ENCODE data around the gene PPP3CA. TPM values are rescaled to one million over a fixed set of nuclear protein-coding genes. Genes with fewer than 3 reads are reported as not detected.
A peak's percentile ranks its signal among the peaks of the same experiment; 100 is the strongest.

PPP3CA gene
- total RNA-seq, 1 donor from 2014 or later: 36.5 TPM

DNA sequence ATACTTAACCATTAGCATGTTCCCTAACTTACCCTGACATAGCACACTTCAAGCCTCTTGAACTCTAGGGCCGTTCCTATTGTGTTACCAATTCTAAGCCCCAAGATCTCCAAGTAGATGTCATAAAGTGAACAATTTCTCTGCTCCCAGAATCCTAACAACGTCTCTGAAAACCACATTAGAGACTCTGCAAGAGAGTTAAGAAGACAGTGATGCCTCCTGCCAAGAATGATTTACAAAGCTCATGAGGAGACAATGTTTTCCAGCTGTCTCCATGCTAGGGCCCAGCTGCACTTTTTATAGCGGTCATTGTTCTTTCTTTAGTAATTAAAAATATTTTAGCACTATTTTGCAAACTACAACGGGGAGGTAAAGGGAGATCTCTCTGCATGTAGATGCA lies 358.4 kb downstream of the PPP3CA start:
- H3K4me1 Mint-ChIP-seq (ENCODE audit: low read depth): peaks cover 44% of the 10 kb centered on the region
- H3K27me3 Mint-ChIP-seq (ENCODE audit: low read depth): no peaks in the 10 kb centered on the region
- no peak overlapping the region for H3K4me3 Mint-ChIP-seq (ENCODE audit: unreplicated experiment)
- TF ChIP-seq, protein P1, sequence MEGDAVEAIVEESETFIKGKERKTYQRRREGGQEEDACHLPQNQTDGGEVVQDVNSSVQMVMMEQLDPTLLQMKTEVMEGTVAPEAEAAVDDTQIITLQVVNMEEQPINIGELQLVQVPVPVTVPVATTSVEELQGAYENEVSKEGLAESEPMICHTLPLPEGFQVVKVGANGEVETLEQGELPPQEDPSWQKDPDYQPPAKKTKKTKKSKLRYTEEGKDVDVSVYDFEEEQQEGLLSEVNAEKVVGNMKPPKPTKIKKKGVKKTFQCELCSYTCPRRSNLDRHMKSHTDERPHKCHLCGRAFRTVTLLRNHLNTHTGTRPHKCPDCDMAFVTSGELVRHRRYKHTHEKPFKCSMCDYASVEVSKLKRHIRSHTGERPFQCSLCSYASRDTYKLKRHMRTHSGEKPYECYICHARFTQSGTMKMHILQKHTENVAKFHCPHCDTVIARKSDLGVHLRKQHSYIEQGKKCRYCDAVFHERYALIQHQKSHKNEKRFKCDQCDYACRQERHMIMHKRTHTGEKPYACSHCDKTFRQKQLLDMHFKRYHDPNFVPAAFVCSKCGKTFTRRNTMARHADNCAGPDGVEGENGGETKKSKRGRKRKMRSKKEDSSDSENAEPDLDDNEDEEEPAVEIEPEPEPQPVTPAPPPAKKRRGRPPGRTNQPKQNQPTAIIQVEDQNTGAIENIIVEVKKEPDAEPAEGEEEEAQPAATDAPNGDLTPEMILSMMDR (IDR thresholded peaks at IDR 0.05): no peak
- no peaks in the 10 kb centered on the region for H3K9me3 Mint-ChIP-seq (ENCODE audit: low read depth)
- H3K36me3 Mint-ChIP-seq (ENCODE audit: low read depth): no peaks in the 10 kb centered on the region
- H3K27ac Mint-ChIP-seq (ENCODE audit: unreplicated experiment): no peak overlapping the region
- DNase-seq (ENCODE audit: low spot score): no peak

DNA sequence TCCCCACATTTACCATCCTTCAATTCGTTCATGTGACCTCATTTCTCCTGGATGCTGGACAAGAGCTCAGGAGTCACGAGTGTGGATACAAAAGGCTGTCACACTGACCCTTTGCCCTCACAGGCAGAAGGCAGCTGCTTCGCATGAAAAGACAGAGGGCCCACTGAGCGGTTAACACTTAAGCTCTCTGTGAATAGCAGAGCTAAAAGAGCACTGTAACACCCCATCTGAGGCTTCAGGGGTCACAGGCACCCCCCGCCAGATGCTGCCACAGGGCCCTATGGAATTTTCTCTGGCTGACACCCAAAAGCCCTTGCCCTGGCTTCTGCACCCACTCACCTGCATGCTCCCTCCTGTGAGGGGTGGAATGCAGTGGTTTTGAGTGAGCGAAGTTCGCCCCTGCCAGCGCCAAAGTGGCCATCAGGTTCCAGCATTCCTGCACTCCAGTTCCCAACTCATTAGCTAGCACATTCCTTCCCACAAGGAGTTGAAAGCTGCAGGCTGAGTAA lies 360.9 kb downstream of the PPP3CA start:
- H3K27ac Mint-ChIP-seq (ENCODE audit: unreplicated experiment): peak overlapping the region; percentile 24
- DNase-seq (ENCODE audit: low spot score): no peak
- no peaks in the 10 kb centered on the region for H3K27me3 Mint-ChIP-seq (ENCODE audit: low read depth)
- TF ChIP-seq, protein P1 (IDR thresholded peaks at IDR 0.05): no peak
- H3K36me3 Mint-ChIP-seq (ENCODE audit: low read depth): no peaks in the 10 kb centered on the region
- peaks cover 49% of the 10 kb centered on the region for H3K4me1 Mint-ChIP-seq (ENCODE audit: low read depth)
- no peak overlapping the region for H3K4me3 Mint-ChIP-seq (ENCODE audit: unreplicated experiment)
- no peaks in the 10 kb centered on the region for H3K9me3 Mint-ChIP-seq (ENCODE audit: low read depth)

DNA sequence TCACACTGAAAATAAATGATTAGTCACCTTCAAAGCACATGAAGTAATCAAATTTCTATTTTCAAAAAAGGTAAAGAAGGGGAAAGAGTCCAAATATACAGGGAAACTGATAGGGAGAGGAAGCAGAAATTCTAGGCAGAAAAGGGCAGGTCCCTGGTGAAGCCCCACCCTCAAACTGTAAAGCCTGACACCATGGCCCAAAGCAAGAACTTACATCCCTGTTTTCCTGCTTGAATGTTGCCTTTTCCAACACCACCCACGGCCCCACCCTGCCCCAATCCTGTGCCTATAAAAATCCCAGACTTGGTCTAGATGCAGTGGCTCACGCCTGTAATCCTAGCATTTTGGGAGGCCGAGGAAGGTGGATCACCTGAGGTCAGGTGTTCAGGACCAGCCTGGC lies 361.8 kb downstream of the PPP3CA start:
- H3K4me1 Mint-ChIP-seq (ENCODE audit: low read depth): peaks cover 44% of the 10 kb centered on the region
- H3K27ac Mint-ChIP-seq (ENCODE audit: unreplicated experiment): peak overlapping the region; percentile 6
- no peaks in the 10 kb centered on the region for H3K36me3 Mint-ChIP-seq (ENCODE audit: low read depth)
- TF ChIP-seq, protein P1 (IDR thresholded peaks at IDR 0.05): no peak
- DNase-seq (ENCODE audit: low spot score): no peak
- no peaks in the 10 kb centered on the region for H3K27me3 Mint-ChIP-seq (ENCODE audit: low read depth)
- no peak overlapping the region for H3K4me3 Mint-ChIP-seq (ENCODE audit: unreplicated experiment)
- H3K9me3 Mint-ChIP-seq (ENCODE audit: low read depth): no peaks in the 10 kb centered on the region

DNA sequence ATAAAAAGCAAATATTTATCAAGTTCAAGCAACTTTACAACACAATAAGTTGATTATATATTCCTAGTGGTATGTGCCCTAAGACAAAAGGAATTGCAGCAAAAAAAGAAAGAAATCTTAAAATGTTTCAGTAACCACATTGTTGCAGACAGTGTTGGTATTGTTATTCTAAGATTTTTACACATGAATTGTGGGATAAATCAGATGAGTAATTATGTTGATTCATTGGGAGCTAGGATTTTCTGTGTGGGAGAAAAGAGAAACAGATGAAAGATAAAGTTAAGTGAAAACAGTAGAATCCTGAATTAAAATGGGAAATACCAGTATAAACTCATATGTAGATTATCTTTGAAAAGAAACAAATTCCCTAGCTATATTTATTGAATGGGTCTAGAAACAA lies 362.4 kb downstream of the PPP3CA start:
- Mint-ChIP-seq H3K4me1 (ENCODE audit: low read depth) (peaks cover 44% of the 10 kb centered on the region), H3K36me3 (ENCODE audit: low read depth) (no peaks in the 10 kb centered on the region), H3K9me3 (ENCODE audit: low read depth) (no peaks in the 10 kb centered on the region), H3K27ac (ENCODE audit: unreplicated experiment) (peak overlapping the region; percentile 6), H3K4me3 (ENCODE audit: unreplicated experiment) (no peak overlapping the region), H3K27me3 (ENCODE audit: low read depth) (no peaks in the 10 kb centered on the region)
- TF ChIP-seq, protein P1 (IDR thresholded peaks at IDR 0.05): no peak
- DNase-seq (ENCODE audit: low spot score): no peak

DNA sequence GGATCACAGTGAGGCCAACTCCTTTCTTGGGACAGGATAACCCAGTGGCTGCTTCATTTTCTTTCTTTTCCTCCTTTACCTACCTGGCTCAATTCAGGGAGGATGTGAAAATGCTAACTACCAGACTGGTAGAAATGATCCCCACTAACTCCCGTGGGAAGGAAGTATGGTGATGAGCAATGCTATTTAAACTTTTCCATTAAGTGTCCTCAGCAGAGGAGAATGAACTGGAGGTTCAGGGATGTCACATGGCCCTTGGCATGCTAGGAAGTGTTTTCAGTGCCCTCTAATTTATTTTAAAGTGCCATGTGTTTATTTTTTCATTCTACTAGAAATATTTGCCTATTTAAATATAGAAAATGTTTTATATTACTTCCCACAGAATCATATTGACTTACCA lies 363.9 kb downstream of the PPP3CA start:
- no peak for DNase-seq (ENCODE audit: low spot score)
- no peaks in the 10 kb centered on the region for H3K27me3 Mint-ChIP-seq (ENCODE audit: low read depth)
- no peaks in the 10 kb centered on the region for H3K9me3 Mint-ChIP-seq (ENCODE audit: low read depth)
- H3K36me3 Mint-ChIP-seq (ENCODE audit: low read depth): no peaks in the 10 kb centered on the region
- H3K4me3 Mint-ChIP-seq (ENCODE audit: unreplicated experiment): no peak overlapping the region
- TF ChIP-seq, protein P1 (IDR thresholded peaks at IDR 0.05): no peak
- H3K4me1 Mint-ChIP-seq (ENCODE audit: low read depth): peaks cover 35% of the 10 kb centered on the region
- no peak overlapping the region for H3K27ac Mint-ChIP-seq (ENCODE audit: unreplicated experiment)

All from chondrocyte (in vitro differentiated cells).